Measurements from ENCODE around the gene ETS1. TPM values are rescaled to one million over a fixed set of nuclear protein-coding genes. Genes with fewer than 3 reads are reported as not detected.
"Not testable (repeated sequence)": the region's sequence is repeated elsewhere in the genome, so short reads cannot be mapped to it uniquely, and the experiment has no call there.

ETS1 gene
- polyA plus RNA-seq, 4 donors, result 70.5 to 96.0 (median 83.5) TPM

- DNase-seq (ENCODE audit: low read depth in 4 of 4, low spot score in 3 of 4), result no peak
Measured at GRCh38 chr11:128451652-128452470, 135.5 kb downstream of the ETS1 start.

- DNase-seq (ENCODE audit: low read depth in 4 of 4, low spot score in 3 of 4), result no peak
Measured at GRCh38 chr11:128450882-128451651, 136.3 kb downstream of the ETS1 start.

- DNase-seq (ENCODE audit: low read depth in 4 of 4, low spot score in 3 of 4), result not testable (repeated sequence)
Measured at GRCh38 chr11:128450425-128450824, 136.9 kb downstream of the ETS1 start.

GRCh38 chr11:128448981-128449713, 138.2 kb downstream of the ETS1 start:
- no peak for DNase-seq (ENCODE audit: low read depth in 4 of 4, low spot score in 3 of 4)

GRCh38 chr11:128448200-128448886, 139.0 kb downstream of the ETS1 start:
- DNase-seq (ENCODE audit: low read depth in 4 of 4, low spot score in 3 of 4), result peak in 1 of 4 donors; percentile 27

- DNase-seq (ENCODE audit: low read depth in 4 of 4, low spot score in 3 of 4), result no peak
Measured at GRCh38 chr11:128447233-128447632, 140.1 kb downstream of the ETS1 start.

GRCh38 chr11:128445921-128446320, 141.4 kb downstream of the ETS1 start:
- DNase-seq (ENCODE audit: low read depth in 4 of 4, low spot score in 3 of 4), result not testable (repeated sequence)

GRCh38 chr11:128437136-128437535, 150.2 kb downstream of the ETS1 start:
- DNase-seq (ENCODE audit: low read depth in 4 of 4, low spot score in 3 of 4), result no peak

- no peak for DNase-seq (ENCODE audit: low read depth in 4 of 4, low spot score in 3 of 4)
Measured at GRCh38 chr11:128434818-128435217, 152.5 kb downstream of the ETS1 start.

GRCh38 chr11:128434411-128434810, 152.9 kb downstream of the ETS1 start:
- no peak for DNase-seq (ENCODE audit: low read depth in 4 of 4, low spot score in 3 of 4)

- DNase-seq (ENCODE audit: low read depth in 4 of 4, low spot score in 3 of 4), result no peak
Measured at GRCh38 chr11:128432926-128433325, 154.4 kb downstream of the ETS1 start.

- no peak for DNase-seq (ENCODE audit: low read depth in 4 of 4, low spot score in 3 of 4)
Measured at GRCh38 chr11:128431931-128432330, 155.4 kb downstream of the ETS1 start.

- no peak for DNase-seq (ENCODE audit: low read depth in 4 of 4, low spot score in 3 of 4)
Measured at GRCh38 chr11:128428935-128429334, 158.4 kb downstream of the ETS1 start.

- no peak for DNase-seq (ENCODE audit: low read depth in 4 of 4, low spot score in 3 of 4)
Measured at GRCh38 chr11:128424851-128425285, 162.5 kb downstream of the ETS1 start.

GRCh38 chr11:128424271-128424711, 163.1 kb downstream of the ETS1 start:
- no peak for DNase-seq (ENCODE audit: low read depth in 4 of 4, low spot score in 3 of 4)

GRCh38 chr11:128422576-128423370, 164.6 kb downstream of the ETS1 start:
- DNase-seq (ENCODE audit: low read depth in 4 of 4, low spot score in 3 of 4), result no peak

- no peak for DNase-seq (ENCODE audit: low read depth in 4 of 4, low spot score in 3 of 4)
Measured at GRCh38 chr11:128421577-128422330, 165.6 kb downstream of the ETS1 start.

GRCh38 chr11:128420951-128421350, 166.4 kb downstream of the ETS1 start:
- no peak for DNase-seq (ENCODE audit: low read depth in 4 of 4, low spot score in 3 of 4)

- DNase-seq (ENCODE audit: low read depth in 4 of 4, low spot score in 3 of 4), result peak in 1 of 4 donors; percentile 60
Measured at GRCh38 chr11:128420265-128420664, 167.1 kb downstream of the ETS1 start.

Data from right renal pelvis (tissue), 4 donors.